Erythroblast (primary cell): ENCODE data around the gene FDX1.

Source experiments
- DNase-seq, 2 experiments: peaks; one replicate each; lab custom pipeline; 2025; lab: John Stamatoyannopoulos, UW
- GATA1 ChIP-seq: IDR thresholded peaks from 2 replicates; pipeline ENCODE4 v1.6.1; 2011; ENCODE audit warnings: low read depth, mild to moderate bottlenecking, control low read depth, low read length, moderate library complexity
- POLR2A ChIP-seq: IDR thresholded peaks from 2 replicates; pipeline ENCODE4 v1.6.1; 2011; ENCODE audit warnings: mild to moderate bottlenecking, low read length

Gene FDX1

DNA sequence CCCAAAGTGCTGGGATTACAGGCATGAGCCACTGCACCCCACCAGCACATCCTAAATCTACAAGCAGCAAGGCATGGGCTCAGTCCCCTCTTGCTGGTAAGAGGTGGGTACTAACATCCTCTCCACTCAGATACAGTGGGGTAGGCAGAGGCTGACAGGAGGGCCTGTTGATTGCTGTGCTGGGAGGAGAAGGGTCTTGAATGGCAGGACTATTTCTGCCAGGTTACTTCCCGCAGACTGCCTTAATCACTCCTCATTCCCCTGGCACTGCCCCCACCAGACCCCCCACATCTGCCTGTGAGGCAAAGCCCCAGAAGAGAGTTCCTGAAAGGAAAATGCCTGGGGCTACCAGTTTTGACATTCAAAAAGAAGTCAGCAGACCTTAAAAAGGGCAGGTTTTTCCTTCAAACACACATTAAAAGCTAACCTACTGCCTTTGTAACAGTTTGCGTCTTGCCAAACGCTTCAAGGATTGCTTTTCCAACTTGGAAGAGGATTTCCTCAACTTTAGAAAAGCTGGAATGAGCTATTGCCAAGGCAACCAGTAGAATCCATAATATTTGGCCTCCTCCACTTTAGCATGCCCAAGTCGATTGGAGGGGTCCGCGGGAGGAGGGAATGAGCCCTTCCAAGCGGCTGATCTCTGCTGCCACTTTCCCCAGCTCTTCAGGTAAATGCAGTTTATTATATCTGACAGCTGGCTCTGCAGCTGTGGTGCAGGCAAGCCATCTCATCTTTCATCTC, 62.0 kb downstream of the FDX1 start:
- no peak for TF ChIP-seq GATA1
- no peak for TF ChIP-seq POLR2A
- no peak for DNase-seq

DNA sequence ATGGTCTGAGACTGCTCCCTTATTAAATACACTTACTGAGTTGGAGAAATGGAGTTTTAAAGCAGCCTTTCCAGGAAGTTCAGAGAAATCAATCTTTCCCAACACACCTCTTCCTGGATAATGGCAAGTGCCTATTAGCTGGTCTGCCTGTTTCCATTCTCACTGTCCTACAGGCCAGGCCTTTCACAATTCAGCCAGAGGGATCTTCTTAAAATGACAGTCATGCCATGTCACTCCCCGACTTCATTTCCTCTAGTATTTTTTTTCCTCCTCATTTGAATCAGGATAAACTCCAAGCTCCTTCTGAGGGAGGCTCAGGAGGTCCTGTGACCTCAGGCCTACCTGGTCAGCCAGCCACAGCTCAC, 62.6 kb downstream of the FDX1 start:
- no peak for DNase-seq
- no peak for TF ChIP-seq GATA1
- no peak for TF ChIP-seq POLR2A

DNA sequence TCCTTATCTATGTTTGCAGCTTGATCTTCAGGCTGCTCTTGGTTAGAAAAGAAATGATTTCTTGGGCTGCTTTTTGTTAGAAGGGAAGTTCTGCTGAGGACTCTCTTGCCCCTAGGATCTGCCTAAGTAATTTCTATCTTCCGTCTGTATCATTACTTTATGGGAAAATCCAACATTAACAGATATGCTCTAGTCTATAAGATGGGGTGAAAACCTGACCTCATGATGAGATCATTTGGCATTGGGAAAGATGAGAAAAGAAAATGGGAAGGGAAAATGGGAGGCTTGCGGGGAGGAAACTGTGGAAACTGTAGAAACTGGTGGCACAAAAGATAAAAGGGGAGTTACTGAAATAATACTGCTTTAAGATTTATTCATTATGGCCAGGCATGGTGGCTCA, 63.6 kb downstream of the FDX1 start:
- DNase-seq: no peak
- TF ChIP-seq GATA1 (no peak), POLR2A (no peak)

DNA sequence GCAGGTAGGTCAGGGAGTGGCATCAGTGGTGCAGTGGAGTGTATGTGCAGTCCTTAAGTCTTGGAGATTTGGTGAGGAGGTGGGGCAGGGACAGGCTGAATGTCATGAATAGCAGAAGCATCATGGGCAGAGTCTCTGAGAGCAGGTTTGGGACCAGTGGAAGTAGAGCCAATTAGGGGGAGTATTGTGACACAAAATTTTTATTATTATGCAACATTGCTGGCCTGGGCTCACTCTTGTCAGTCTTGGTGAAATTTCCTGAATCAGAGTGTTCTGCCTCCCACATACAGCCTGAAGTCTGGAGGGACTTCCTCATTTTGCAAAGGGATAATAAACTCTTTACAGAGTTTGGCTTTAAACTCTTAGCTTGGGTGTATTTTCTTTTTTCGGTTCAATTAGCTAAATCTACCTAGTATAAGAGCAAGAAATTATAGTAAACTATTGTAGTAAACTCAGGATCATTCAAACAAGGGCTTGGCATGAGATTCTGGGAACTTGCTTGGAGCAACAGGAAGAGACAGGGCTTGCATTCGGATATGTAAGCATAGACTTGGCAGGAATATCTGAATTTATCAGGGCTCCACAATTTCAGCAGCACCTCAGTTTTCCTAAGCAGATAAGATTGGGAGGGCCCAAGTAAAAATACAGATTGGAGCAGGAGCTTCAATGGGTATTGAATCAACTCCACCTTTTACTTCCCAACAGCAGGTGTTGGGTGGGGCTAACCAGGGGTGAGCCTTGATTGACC, 67.7 kb downstream of the FDX1 start:
- TF ChIP-seq POLR2A (no peak), GATA1 (no peak)

DNA sequence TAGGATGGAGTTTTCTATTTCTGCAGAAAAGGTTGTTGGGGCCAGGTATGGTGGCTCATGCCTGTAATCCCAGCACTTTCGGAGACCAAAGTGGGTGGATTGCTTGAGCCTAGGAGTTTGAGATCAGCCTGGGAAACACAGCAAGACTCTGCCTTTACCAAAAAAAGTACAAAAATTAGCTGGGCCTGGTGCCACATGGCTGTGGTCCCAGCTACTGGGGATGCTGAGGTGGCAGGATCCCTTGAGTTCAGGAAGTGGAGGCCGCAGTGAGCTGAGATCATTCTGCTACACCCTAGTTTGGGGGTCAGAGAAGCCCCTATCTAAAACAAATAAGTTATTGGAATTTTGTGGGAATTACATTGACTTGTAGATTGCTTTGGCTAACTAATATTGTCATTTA, 71.7 kb downstream of the FDX1 start:
- TF ChIP-seq POLR2A (no peak), GATA1 (no peak)
- DNase-seq: no peak

More for the DNA sequence above, 67.7 kb downstream of the FDX1 start:
- DNase-seq: no peak

DNA sequence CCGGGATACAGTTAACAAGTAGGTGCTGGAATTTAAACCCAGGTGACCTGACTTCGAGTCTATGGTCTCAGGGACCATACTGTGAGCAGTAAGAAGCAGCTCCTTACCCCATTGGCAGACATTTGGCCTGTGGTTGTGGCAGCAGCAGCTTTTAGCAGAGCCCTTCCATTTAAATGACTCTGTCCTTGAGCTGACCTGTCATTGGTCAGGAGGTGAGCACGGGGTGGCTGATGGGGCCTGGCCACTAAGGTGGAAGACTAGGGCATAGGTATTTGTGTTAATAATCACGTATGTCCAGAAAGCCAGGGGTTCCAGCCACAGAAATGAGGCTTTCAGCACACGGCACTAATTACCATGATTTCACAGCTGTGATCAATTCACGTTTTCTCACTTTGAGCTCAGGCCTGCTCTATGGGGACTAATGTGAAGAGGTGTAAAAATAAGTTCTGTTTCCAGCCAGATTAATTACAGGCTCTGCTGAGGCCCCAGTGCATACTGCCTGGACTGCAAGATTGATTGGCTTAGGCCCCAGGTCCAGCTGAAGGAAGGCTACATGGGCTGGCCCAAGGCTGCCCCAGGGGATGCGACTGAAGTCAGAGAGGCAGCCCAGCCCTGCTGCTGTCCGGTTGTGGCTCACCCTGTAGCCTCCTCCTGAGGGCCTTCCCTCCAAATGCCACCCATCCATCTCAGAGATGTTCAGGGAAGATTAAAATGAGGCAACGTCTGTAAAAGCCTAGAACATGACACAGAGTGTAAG, 76.0 kb downstream of the FDX1 start:
- DNase-seq: no peak
- TF ChIP-seq POLR2A (no peak), GATA1 (no peak)

DNA sequence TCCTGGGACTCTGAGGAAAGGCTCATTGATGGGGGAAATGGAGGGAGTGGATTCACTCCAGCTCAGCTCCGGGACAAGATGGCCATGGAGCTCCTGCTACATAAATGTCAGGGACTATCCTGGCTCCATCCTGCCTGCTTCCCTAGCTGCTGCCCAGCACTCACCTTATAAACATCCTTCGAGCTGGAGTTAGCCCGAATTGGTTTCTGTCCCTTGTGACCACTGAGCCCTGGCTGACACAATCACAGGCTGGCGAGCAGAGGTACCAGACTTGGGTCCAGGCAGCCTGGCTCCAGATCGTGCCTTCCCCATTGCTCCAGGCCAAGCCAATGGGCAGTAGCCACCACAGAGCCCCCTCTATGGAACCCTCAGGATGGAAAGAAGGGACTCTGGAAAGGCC, 77.6 kb downstream of the FDX1 start:
- DNase-seq: no peak
- TF ChIP-seq POLR2A (no peak), GATA1 (no peak)

DNA sequence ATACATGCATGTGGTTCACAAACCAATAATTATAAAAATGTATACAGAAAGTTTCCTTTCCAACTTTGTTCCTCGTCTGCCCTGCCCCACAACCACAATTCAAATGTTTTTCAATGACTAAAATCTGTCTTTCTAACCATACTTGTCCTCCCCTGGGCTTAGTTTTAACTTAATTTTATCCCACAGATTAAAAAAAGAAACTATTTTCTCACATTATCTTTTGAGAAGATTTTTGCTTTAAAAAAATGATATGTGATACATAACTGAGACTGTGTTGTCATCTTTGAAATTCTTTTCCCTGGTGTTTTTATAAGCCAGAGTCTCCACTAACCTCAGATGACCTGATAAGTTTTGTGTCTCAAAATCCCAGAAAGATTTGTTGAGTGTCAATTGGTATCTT, 79.0 kb downstream of the FDX1 start:
- TF ChIP-seq POLR2A: no peak
- no peak for TF ChIP-seq GATA1
- no peak for DNase-seq

DNA sequence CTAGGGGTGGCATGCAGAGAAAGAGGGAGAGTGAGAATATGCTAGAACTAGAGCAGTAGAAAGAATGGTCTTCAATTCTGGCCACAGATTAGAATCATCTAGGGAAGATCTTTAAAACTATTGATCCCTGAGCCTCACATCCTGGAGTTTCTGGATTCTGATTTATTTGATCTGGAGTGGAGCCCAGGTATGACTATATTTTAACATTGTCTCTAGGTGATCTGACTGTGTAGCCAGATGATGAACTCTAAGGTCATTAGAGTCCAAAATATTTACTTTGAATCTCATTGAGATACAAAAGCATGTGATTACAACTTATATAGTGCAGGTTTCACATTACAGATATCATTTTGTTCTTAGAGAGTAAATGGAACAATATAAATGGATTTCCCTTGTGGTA, 79.7 kb downstream of the FDX1 start:
- TF ChIP-seq POLR2A: no peak
- TF ChIP-seq GATA1: no peak
- no peak for DNase-seq

DNA sequence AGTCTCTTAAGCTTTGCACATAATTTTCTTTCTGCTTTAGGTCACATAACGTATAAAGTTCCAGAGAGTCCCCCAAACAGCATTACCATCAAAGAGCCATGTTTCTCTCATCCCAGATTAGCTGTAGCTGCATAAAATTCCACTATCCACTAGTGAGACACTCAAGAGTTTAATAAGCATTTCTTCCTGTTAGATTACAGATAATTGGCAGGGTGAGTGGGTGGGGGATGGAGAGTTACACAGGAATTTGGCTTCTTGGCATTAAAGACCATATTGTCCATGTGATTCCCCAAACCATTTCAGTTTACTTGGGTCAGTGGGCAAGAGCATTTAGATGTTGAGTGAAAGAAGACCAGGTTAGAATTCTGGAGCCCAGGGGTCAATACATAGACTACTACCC, 82.3 kb downstream of the FDX1 start:
- no peak for DNase-seq
- no peak for TF ChIP-seq GATA1
- TF ChIP-seq POLR2A: no peak

DNA sequence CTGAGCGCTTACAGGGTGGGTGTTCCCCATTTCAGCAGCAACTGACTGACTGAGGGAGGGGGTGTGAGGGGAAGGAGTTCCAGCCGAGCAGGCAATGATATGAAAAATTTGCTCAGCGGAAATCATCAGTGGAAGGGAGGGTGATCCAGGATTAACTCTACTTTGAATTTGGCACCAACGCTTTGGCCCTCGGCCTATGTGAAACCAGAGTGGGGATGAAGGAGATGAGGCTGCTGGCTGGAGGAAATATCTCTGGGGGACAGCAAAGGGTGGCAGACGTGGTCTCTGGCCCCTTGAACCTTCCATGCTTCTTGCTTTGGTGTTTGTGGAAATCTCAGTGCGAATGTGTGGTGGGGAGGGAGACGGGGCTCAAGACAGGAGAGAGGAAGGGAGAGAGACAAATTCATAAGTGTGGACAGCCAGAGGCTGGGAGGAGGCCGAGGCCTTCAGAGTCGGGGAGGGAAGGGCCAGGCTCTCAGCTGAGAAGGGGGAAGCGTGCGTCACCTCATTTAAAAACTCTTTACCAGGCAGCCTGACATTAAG, 83.6 kb downstream of the FDX1 start:
- no peak for DNase-seq
- no peak for TF ChIP-seq POLR2A

DNA sequence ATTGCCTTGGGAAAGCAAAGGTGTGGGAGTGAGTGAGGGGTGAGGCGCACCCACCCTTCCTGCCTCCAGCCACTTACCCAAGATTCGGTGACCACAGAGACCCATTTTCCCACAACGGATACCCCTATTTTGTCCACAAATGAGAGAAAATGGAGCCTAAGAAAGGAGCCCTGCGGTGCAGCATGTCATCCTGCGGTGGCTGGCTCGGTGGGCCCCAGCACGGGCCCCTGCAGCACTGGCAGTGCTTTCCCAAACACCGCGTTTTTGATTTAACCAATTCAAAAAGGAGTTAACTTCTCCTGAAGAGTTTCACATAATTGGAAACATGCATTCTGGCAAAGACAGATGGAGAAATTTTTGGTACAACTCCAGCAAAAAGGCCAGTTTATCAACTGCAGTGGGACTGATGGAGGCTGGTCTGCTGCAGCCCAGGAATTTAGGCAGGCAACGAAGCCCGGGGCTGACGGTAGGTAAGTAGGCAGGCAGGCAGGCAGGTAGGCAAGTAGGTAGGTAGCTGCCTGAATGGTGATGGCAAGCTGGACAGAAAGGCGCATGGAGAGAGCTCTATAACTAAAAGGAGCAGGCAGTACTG, 84.2 kb downstream of the FDX1 start:
- no peak for TF ChIP-seq POLR2A
- TF ChIP-seq GATA1: no peak
- DNase-seq: no peak
